Measurements from ENCODE around the gene TAOK3. TPM values are rescaled to one million over a fixed set of nuclear protein-coding genes. Genes with fewer than 3 reads are reported as not detected.
"Not testable (repeated sequence)": the region's sequence is repeated elsewhere in the genome, so short reads cannot be mapped to it uniquely, and the experiment has no call there.

The TAOK3 gene
- total RNA-seq, 1 experiment from 2014 or later = 39.1 TPM

DNA sequence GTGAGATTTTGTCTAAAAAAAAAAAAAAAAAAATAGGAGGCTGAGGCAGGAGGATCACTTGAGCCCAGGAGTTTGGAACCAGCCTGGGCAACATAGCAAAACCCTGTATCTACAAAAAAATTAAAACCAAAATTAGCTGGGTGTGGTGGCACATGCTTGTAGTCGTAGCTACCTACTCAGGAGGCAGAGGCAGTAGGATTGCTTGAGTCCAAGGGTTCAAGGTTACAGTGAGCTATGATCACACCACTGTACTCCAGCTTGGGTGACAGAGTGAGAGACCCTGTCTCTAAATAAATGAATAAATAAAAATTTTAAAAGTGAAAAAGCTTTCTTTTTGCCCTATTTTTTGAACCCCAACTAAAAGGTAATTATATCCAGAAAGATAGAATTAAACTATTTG is 123.2 kb downstream of the TAOK3 start:
- CTCF ChIA-PET = interaction anchor here (0.7 kb wide), 1 partner anchor 17 kb away, joined by 3 read pairs; no protein-coding TSS in a partner anchor
- DNase-seq = no peak
- no peaks in the 10 kb centered on the region for H3K9me3 Mint-ChIP-seq (ENCODE audit: low read depth, unreplicated experiment)
- no TSS peak for BruUV-seq (replicated peaks)
- TF ChIP-seq, protein P1, sequence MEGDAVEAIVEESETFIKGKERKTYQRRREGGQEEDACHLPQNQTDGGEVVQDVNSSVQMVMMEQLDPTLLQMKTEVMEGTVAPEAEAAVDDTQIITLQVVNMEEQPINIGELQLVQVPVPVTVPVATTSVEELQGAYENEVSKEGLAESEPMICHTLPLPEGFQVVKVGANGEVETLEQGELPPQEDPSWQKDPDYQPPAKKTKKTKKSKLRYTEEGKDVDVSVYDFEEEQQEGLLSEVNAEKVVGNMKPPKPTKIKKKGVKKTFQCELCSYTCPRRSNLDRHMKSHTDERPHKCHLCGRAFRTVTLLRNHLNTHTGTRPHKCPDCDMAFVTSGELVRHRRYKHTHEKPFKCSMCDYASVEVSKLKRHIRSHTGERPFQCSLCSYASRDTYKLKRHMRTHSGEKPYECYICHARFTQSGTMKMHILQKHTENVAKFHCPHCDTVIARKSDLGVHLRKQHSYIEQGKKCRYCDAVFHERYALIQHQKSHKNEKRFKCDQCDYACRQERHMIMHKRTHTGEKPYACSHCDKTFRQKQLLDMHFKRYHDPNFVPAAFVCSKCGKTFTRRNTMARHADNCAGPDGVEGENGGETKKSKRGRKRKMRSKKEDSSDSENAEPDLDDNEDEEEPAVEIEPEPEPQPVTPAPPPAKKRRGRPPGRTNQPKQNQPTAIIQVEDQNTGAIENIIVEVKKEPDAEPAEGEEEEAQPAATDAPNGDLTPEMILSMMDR (IDR thresholded peaks at IDR 0.05; ENCODE audit: unreplicated experiment) = no peak
- no peaks in the 10 kb centered on the region for H3K4me1 Mint-ChIP-seq (ENCODE audit: low read depth, unreplicated experiment)
- intact Hi-C loops (cut with micrococcal nuclease; ENCODE audit: unreplicated experiment) = no loop called here
- H3K4me3 Mint-ChIP-seq (ENCODE audit: low read depth, unreplicated experiment) = no peak overlapping the region
- no peaks in the 10 kb centered on the region for H3K27me3 Mint-ChIP-seq (ENCODE audit: unreplicated experiment)
- no peaks in the 10 kb centered on the region for H3K36me3 Mint-ChIP-seq (ENCODE audit: insufficient read depth, unreplicated experiment)
- no peak overlapping the region for H3K27ac Mint-ChIP-seq (ENCODE audit: unreplicated experiment)

DNA sequence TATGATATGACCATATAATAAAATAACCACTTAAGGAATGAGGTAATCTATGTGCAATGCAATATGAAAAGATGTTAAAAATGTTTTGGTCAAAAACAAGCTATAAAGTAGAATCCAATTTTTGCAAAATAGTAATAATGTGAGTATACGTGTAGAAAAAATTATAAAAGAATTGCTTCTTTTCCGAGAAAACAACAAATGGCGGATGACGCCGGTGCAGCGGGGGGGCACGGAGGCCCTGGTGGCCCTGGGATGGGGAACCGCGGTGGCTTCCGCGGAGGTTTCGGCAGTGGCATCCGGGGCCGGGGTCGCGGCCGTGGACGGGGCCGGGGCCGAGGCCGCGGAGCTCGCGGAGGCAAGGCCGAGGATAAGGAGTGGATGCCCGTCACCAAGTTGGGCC is 126.8 kb downstream of the TAOK3 start:
- BruUV-seq (replicated peaks); H3K4me1 Mint-ChIP-seq (ENCODE audit: low read depth, unreplicated experiment); H3K9me3 Mint-ChIP-seq (ENCODE audit: low read depth, unreplicated experiment); H3K27ac Mint-ChIP-seq (ENCODE audit: unreplicated experiment); intact Hi-C loops (cut with micrococcal nuclease; ENCODE audit: unreplicated experiment); H3K27me3 Mint-ChIP-seq (ENCODE audit: unreplicated experiment); DNase-seq; H3K4me3 Mint-ChIP-seq (ENCODE audit: low read depth, unreplicated experiment); H3K36me3 Mint-ChIP-seq (ENCODE audit: insufficient read depth, unreplicated experiment): not testable (repeated sequence)
- CTCF ChIA-PET = interaction anchor here (0.6 kb wide), 1 partner anchor 60 kb away, joined by 6 read pairs; no protein-coding TSS in a partner anchor

- DNase-seq = no peak
- intact Hi-C loops (cut with micrococcal nuclease; ENCODE audit: unreplicated experiment) = loop anchor here (5.0 kb wide), 2 partner anchors 33 to 52 kb away; no protein-coding TSS in a partner anchor
- H3K27ac Mint-ChIP-seq (ENCODE audit: unreplicated experiment) = no peak overlapping the region
- CTCF ChIA-PET = no interaction called here
- TF ChIP-seq, protein P1 (IDR thresholded peaks at IDR 0.05; ENCODE audit: unreplicated experiment) = no peak
- H3K27me3 Mint-ChIP-seq (ENCODE audit: unreplicated experiment) = no peaks in the 10 kb centered on the region
- no TSS peak for BruUV-seq (replicated peaks)
- H3K36me3 Mint-ChIP-seq (ENCODE audit: insufficient read depth, unreplicated experiment) = no peaks in the 10 kb centered on the region
- peaks cover 14% of the 10 kb centered on the region for H3K4me1 Mint-ChIP-seq (ENCODE audit: low read depth, unreplicated experiment)
- H3K9me3 Mint-ChIP-seq (ENCODE audit: low read depth, unreplicated experiment) = no peaks in the 10 kb centered on the region
- no peak overlapping the region for H3K4me3 Mint-ChIP-seq (ENCODE audit: low read depth, unreplicated experiment)
Observed at GRCh38 chr12:118238888-118239287, 133.8 kb downstream of the TAOK3 start.

DNA sequence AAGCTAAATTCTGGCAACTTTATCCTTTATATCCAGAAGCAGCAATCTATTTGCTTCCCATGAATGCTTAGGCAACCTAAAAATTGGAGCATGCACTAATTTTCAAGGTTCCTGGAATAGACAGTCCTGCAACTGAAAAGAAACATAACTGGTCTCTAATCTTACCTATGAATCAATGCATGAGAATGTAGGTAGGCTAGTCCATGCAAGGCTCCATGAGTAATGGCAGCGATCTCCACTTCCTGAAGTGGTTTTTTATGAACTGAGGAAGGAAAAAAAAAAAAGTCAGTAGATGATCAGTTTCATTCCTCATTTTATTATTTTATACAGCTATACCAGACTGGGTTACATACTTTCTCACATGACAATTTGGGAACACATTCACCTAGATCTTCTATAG is 134.8 kb downstream of the TAOK3 start:
- no TSS peak for BruUV-seq (replicated peaks)
- DNase-seq = peak; percentile 19
- peaks cover 14% of the 10 kb centered on the region for H3K4me1 Mint-ChIP-seq (ENCODE audit: low read depth, unreplicated experiment)
- CTCF ChIA-PET = interaction anchor here (0.7 kb wide), 1 partner anchor 128 kb away, joined by 4 read pairs; no protein-coding TSS in a partner anchor
- intact Hi-C loops (cut with micrococcal nuclease; ENCODE audit: unreplicated experiment) = loop anchor here (5.0 kb wide), 2 partner anchors 34 to 51 kb away; no protein-coding TSS in a partner anchor
- H3K27ac Mint-ChIP-seq (ENCODE audit: unreplicated experiment) = peak overlapping the region; percentile 47
- TF ChIP-seq, protein P1 (IDR thresholded peaks at IDR 0.05; ENCODE audit: unreplicated experiment) = no peak
- H3K4me3 Mint-ChIP-seq (ENCODE audit: low read depth, unreplicated experiment) = no peak overlapping the region
- H3K9me3 Mint-ChIP-seq (ENCODE audit: low read depth, unreplicated experiment) = no peaks in the 10 kb centered on the region
- no peaks in the 10 kb centered on the region for H3K36me3 Mint-ChIP-seq (ENCODE audit: insufficient read depth, unreplicated experiment)
- no peaks in the 10 kb centered on the region for H3K27me3 Mint-ChIP-seq (ENCODE audit: unreplicated experiment)

DNA sequence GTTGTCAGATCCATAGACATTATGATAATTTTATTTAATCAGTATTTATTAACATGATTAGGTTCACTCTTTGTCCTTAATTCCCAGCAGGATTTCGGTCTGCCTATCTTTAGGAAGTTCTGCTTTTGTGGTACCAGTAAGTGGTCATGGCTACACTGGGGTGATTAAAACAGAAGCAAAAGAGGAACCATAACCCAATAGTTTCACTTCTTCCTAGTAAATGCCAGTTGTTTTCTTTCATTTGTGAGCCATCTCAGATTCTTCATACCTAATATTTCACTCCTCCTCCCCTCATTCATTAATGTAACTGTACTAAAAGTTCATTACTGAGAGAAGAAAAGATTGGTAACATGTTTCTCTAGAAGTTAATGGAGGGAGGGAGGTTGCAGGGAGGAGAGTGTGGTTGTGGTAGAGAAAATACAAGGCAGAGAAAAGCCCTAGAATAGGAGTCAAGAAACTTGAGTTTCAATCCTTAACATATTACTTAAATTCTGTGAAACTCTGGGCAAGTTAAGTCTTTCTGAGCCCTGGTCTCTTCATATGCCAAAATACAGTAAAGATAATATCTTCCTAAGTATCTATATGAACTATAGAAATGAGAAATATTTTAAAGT is 135.5 kb downstream of the TAOK3 start:
- TF ChIP-seq, protein P1 (IDR thresholded peaks at IDR 0.05; ENCODE audit: unreplicated experiment) = no peak
- intact Hi-C loops (cut with micrococcal nuclease; ENCODE audit: unreplicated experiment) = loop anchor here (5.0 kb wide), 2 partner anchors 35 to 50 kb away; no protein-coding TSS in a partner anchor
- no peaks in the 10 kb centered on the region for H3K9me3 Mint-ChIP-seq (ENCODE audit: low read depth, unreplicated experiment)
- H3K36me3 Mint-ChIP-seq (ENCODE audit: insufficient read depth, unreplicated experiment) = no peaks in the 10 kb centered on the region
- BruUV-seq (replicated peaks) = no TSS peak
- DNase-seq = no peak
- H3K27me3 Mint-ChIP-seq (ENCODE audit: unreplicated experiment) = no peaks in the 10 kb centered on the region
- peaks cover 14% of the 10 kb centered on the region for H3K4me1 Mint-ChIP-seq (ENCODE audit: low read depth, unreplicated experiment)
- no peak overlapping the region for H3K4me3 Mint-ChIP-seq (ENCODE audit: low read depth, unreplicated experiment)
- no peak overlapping the region for H3K27ac Mint-ChIP-seq (ENCODE audit: unreplicated experiment)
- CTCF ChIA-PET = interaction anchor here (0.7 kb wide), 1 partner anchor 129 kb away, joined by 4 read pairs; no protein-coding TSS in a partner anchor
